GM10248 (cell line): ENCODE data around the gene NNT.

Experiments
- CTCF ChIA-PET: fragments of 300-600 bp; sonication (Branson Sonifier 250); formaldehyde crosslinking; extraction: SDS; loops from one replicate; lab custom pipeline; 2021; ENCODE audit warnings: antibody characterized with exemption; lab: Yijun Ruan, JAX
- POLR2A ChIA-PET: fragments of 350-650 bp; sonication (Branson Sonifier 250); formaldehyde crosslinking; extraction: SDS; loops from one replicate; lab custom pipeline; 2020; ENCODE audit warnings: antibody characterized with exemption; lab: Yijun Ruan, JAX
- DNase-seq: peaks from one replicate; pipeline ENCODE4 v3.0.0; 2012; ENCODE audit errors: extremely low spot score
- TF ChIP-seq, protein P1 (sequence below): IDR thresholded peaks from 2 replicates; pipeline ENCODE4 v1.5.1; 2012; ENCODE audit warnings: mild to moderate bottlenecking, low read depth; ENCODE audit errors: extremely low read depth, missing control alignments, control extremely low read depth

NNT gene

DNA sequence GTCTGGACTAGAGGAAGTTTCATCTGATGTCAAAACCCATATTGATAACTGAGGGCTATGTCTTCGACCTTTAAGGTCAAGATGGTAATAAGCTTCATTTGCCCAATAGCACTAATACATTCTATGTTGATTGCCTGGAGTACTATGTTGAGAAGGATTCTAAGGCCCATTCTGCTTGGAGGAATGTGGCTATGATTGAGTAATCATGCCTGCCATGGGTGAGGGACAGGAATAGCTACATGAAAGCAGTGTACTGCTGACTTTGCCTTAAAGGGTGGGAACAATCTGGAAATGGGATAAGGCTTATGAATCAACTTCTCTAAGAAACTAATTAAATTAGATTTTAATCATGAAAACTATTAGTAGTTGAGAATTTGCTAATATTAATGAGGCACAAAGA is 13.6 kb downstream of the NNT start:
- TF ChIP-seq, protein P1, sequence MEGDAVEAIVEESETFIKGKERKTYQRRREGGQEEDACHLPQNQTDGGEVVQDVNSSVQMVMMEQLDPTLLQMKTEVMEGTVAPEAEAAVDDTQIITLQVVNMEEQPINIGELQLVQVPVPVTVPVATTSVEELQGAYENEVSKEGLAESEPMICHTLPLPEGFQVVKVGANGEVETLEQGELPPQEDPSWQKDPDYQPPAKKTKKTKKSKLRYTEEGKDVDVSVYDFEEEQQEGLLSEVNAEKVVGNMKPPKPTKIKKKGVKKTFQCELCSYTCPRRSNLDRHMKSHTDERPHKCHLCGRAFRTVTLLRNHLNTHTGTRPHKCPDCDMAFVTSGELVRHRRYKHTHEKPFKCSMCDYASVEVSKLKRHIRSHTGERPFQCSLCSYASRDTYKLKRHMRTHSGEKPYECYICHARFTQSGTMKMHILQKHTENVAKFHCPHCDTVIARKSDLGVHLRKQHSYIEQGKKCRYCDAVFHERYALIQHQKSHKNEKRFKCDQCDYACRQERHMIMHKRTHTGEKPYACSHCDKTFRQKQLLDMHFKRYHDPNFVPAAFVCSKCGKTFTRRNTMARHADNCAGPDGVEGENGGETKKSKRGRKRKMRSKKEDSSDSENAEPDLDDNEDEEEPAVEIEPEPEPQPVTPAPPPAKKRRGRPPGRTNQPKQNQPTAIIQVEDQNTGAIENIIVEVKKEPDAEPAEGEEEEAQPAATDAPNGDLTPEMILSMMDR = no peak
- ChIA-PET POLR2A (no interaction called here), CTCF (interaction anchor here (1.3 to 3.7 kb wide), 4 partner anchors 9 to 47 kb away, joined by 3 to 21 read pairs (median 9); partner anchors contain the start of gene NNT)
- DNase-seq = no peak

DNA sequence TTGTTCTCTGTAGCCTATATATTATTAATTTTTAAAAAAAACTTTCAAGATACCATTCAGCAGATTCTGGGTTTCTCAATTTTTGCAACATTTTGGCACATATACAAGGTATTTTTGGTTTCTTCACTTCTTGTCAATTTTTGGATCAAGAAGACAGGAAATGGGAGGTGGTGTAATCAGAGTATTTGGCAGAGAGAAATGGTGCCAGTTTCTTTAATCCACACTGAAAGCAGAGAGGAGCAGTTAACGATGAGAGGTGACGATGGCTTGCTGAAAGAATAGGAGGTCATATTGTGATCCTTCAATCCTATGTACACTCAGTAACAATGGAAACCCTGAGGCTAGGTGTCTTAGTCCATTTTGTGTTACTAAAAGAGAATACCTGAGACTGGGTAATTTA is 16.4 kb downstream of the NNT start:
- TF ChIP-seq, protein P1 = no peak
- no peak for DNase-seq
- ChIA-PET CTCF (interaction anchor here (1.2 to 5.8 kb wide), 4 partner anchors 10 to 16 kb away, joined by 3 to 53 read pairs (median 10); no protein-coding TSS in a partner anchor), POLR2A (no interaction called here)

GRCh38 chr5:43619911-43620310 is 16.9 kb downstream of the NNT start:
- TF ChIP-seq, protein P1 = no peak
- POLR2A ChIA-PET = no interaction called here
- CTCF ChIA-PET = interaction anchor here (1.0 to 5.8 kb wide), 4 partner anchors 10 to 17 kb away, joined by 3 to 53 read pairs (median 10); no protein-coding TSS in a partner anchor
- no peak for DNase-seq

GRCh38 chr5:43620944-43621505 is 18.0 kb downstream of the NNT start:
- ChIA-PET POLR2A (no interaction called here), CTCF (interaction anchor here (1.0 to 5.8 kb wide), 4 partner anchors 10 to 16 kb away, joined by 3 to 53 read pairs (median 10); no protein-coding TSS in a partner anchor)
- TF ChIP-seq, protein P1 = no peak
- no peak for DNase-seq

DNA sequence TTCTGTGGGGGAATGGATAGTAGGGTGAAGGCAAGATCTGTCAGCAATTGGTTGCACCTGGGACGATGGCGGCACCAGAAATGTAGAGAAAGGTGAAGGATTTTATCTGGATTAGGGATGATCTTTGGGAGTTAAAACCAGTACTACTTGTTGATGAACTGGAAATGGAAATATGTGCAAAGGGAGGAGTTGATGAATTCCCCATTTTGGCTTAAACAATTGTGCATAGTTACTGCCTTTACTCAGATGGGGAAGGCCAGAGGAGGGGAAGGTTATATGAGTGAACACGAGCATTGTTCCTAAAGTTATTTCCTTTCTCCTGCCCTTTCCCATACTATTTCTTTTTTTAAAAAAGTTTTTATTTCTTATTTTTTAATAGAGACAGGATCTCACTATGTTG is 19.1 kb downstream of the NNT start:
- TF ChIP-seq, protein P1 = no peak
- POLR2A ChIA-PET = no interaction called here
- no peak for DNase-seq
- CTCF ChIA-PET = interaction anchor here (1.2 to 5.8 kb wide), 2 partner anchors 9 to 20 kb away, joined by 3 to 53 read pairs; partner anchors contain the start of gene NNT

- POLR2A ChIA-PET = no interaction called here
- TF ChIP-seq, protein P1 = no peak
- CTCF ChIA-PET = interaction anchor here (1.2 to 5.8 kb wide), 5 partner anchors 8 to 21 kb away, joined by 3 to 53 read pairs (median 5); partner anchors contain the start of gene NNT
- DNase-seq = no peak
These were observed 20.2 kb downstream of the NNT start for GRCh38 chr5:43623048-43623680.
